ENCODE results near the gene CLHC1.
A peak's percentile ranks its signal among the peaks of the same experiment; 100 is the strongest.
"Not testable (repeated sequence)": the region's sequence is repeated elsewhere in the genome, so short reads cannot be mapped to it uniquely, and the experiment has no call there.

Gene CLHC1

GRCh38 chr2:55229221-55229620, 2.9 kb downstream of the CLHC1 start:
- no peak overlapping the region for H3K4me3 ChIP-seq (ENCODE audit: low read depth, low read length)
- no peak for DNase-seq (ENCODE audit: low read depth)
- no peak for TF ChIP-seq CTCF (IDR thresholded peaks at IDR 0.05; ENCODE audit: insufficient read depth, low read depth, low read length, missing control alignments)

- TF ChIP-seq CTCF (IDR thresholded peaks at IDR 0.05; ENCODE audit: insufficient read depth, low read depth, low read length, missing control alignments): no peak
- DNase-seq (ENCODE audit: low read depth): no peak
- H3K4me3 ChIP-seq (ENCODE audit: low read depth, low read length): no peak overlapping the region
Observed at GRCh38 chr2:55228226-55228563, 3.9 kb downstream of the CLHC1 start.

- not testable (repeated sequence) for H3K4me3 ChIP-seq (ENCODE audit: low read depth, low read length); DNase-seq (ENCODE audit: low read depth)
Observed at GRCh38 chr2:55227437-55228225, 4.5 kb downstream of the CLHC1 start.

- TF ChIP-seq CTCF (IDR thresholded peaks at IDR 0.05; ENCODE audit: insufficient read depth, low read depth, low read length, missing control alignments): no peak
- no peak for DNase-seq (ENCODE audit: low read depth)
- no peak overlapping the region for H3K4me3 ChIP-seq (ENCODE audit: low read depth, low read length)
Observed at GRCh38 chr2:55225481-55226020, 6.5 kb downstream of the CLHC1 start.

GRCh38 chr2:55224761-55225261, 7.3 kb downstream of the CLHC1 start:
- TF ChIP-seq CTCF (IDR thresholded peaks at IDR 0.05; ENCODE audit: insufficient read depth, low read depth, low read length, missing control alignments): no peak
- H3K4me3 ChIP-seq (ENCODE audit: low read depth, low read length): no peak overlapping the region
- DNase-seq (ENCODE audit: low read depth): no peak

- peak; percentile 13 for DNase-seq (ENCODE audit: low read depth)
- TF ChIP-seq CTCF (IDR thresholded peaks at IDR 0.05; ENCODE audit: insufficient read depth, low read depth, low read length, missing control alignments): no peak
- H3K4me3 ChIP-seq (ENCODE audit: low read depth, low read length): no peak overlapping the region
Observed at GRCh38 chr2:55223958-55224760, 7.9 kb downstream of the CLHC1 start.

- DNase-seq (ENCODE audit: low read depth): no peak
- no peak for TF ChIP-seq CTCF (IDR thresholded peaks at IDR 0.05; ENCODE audit: insufficient read depth, low read depth, low read length, missing control alignments)
Observed at GRCh38 chr2:55213822-55214221, 18.3 kb downstream of the CLHC1 start.

More at GRCh38 chr2:55213822-55214221, 18.3 kb downstream of the CLHC1 start:
- no peak overlapping the region for H3K4me3 ChIP-seq (ENCODE audit: low read depth, low read length)

Measured in GM12865 (cell line).